OCI-LY7 (cell line): Measurements from ENCODE around the gene NKX6-2. TPM values are rescaled to one million over a fixed set of nuclear protein-coding genes. Genes with fewer than 3 reads are reported as not detected.

Experiments
- BruUV-seq: library from RNA; stranded (reverse); fragments of 400-500 nt; replicated peaks from 2 replicates; lab custom pipeline; 2021; lab: Mats Ljungman, UMichigan
- CTCF ChIA-PET: fragments of 300-600 bp; sonication (Branson Sonifier 250); formaldehyde crosslinking; loops from one replicate; lab custom pipeline; 2022; ENCODE audit warnings: antibody characterized with exemption; ENCODE audit not compliant: unreplicated experiment; lab: Charles Lee
- POLR2A ChIA-PET: fragments of 300-600 bp; sonication (Branson Sonifier 250); formaldehyde crosslinking; loops from one replicate; lab custom pipeline; 2022; ENCODE audit warnings: antibody characterized with exemption; lab: Charles Lee
- DNase-seq: peaks from one replicate; pipeline ENCODE4 v3.0.0-alpha.2; 2015; ENCODE audit warnings: low spot score
- H2AFZ ChIP-seq: fragments of 200-600 bp; sonication (generic), shearing (Covaris generic); 2 replicates; pipeline ENCODE4 v1.6.1; 2014; ENCODE audit warnings: mild to moderate bottlenecking, antibody characterized with exemption, low read length, moderate library complexity
- H3K27ac ChIP-seq: fragments of 200-600 bp; sonication (generic); 2 replicates; pipeline ENCODE4 v1.5.1; 2014; ENCODE audit warnings: mixed run types, low read depth, mild to moderate bottlenecking, moderate library complexity, low read length, inconsistent platforms; ENCODE audit not compliant: poor library complexity, severe bottlenecking
- H3K36me3 ChIP-seq: fragments of 200-600 bp; sonication (generic); 2 replicates; pipeline ENCODE4 v1.6.1; 2014; ENCODE audit warnings: mild to moderate bottlenecking, antibody characterized with exemption, low read length, moderate library complexity, mixed read lengths; ENCODE audit not compliant: insufficient read depth
- H3K4me1 ChIP-seq: fragments of 200-600 bp; sonication (generic); 2 replicates; pipeline ENCODE4 v1.5.1; 2014; ENCODE audit warnings: mild to moderate bottlenecking, low read length; ENCODE audit not compliant: insufficient read depth, poor library complexity, severe bottlenecking
- H3K4me2 ChIP-seq: fragments of 200-600 bp; sonication (generic); 2 replicates; pipeline ENCODE4 v1.6.1; 2014; ENCODE audit warnings: mild to moderate bottlenecking, low read length
- H3K4me3 ChIP-seq: fragments of 200-600 bp; sonication (generic); 2 replicates; pipeline ENCODE4 v1.5.1; 2014; ENCODE audit warnings: mild to moderate bottlenecking, low read depth, low read length; ENCODE audit not compliant: poor library complexity, severe bottlenecking
- H3K79me2 ChIP-seq: fragments of 200-600 bp; sonication (generic); 2 replicates; pipeline ENCODE4 v1.6.1; 2016; ENCODE audit warnings: low read depth, mild to moderate bottlenecking, low read length, moderate library complexity, mixed read lengths; ENCODE audit not compliant: insufficient read depth
- H3K9me2 ChIP-seq: fragments of 200-600 bp; sonication (generic); 2 replicates; pipeline ENCODE4 v1.6.1; 2016; ENCODE audit warnings: mild to moderate bottlenecking, low read length, mixed read lengths; ENCODE audit not compliant: insufficient read depth
- H3K9me3 ChIP-seq: fragments of 200-600 bp; sonication (generic); 2 replicates; pipeline ENCODE4 v1.6.1; 2014; ENCODE audit warnings: mild to moderate bottlenecking, mixed run types, low read length, mixed read lengths
- H4K20me1 ChIP-seq: fragments of 200-600 bp; sonication (generic); 2 replicates; pipeline ENCODE4 v1.6.1; 2014; ENCODE audit warnings: mild to moderate bottlenecking, antibody characterized with exemption, low read length, moderate library complexity, mixed read lengths; ENCODE audit not compliant: insufficient read depth
- EZH2phosphoT487 ChIP-seq: fragments of 200-600 bp; sonication (generic); IDR thresholded peaks from 2 replicates; pipeline ENCODE4 v1.6.1; 2018; ENCODE audit warnings: low read depth, borderline replicate concordance, mild to moderate bottlenecking, mixed run types, antibody characterized with exemption, low read length, moderate library complexity, mixed read lengths
- intact Hi-C: fragments of 100-400 bp; cut with micrococcal nuclease; formaldehyde crosslinking; loops from one replicate; pipeline ENCODE4 v1.10.0; 2022; ENCODE audit not compliant: unreplicated experiment
- total RNA-seq, 2 experiments: library from RNA; depleted of rRNA in 1 of 2; stranded (reverse); fragments of >200 nt in 1 of 2; shearing (Covaris generic) in 1 of 2; gene quantifications; 2 replicates each; pipeline ENCODE4 v1.2.3, GENCODE V29; 2014 to 2022
- TF ChIP-seq, protein P1 (sequence below): fragments of 200-600 bp; sonication (generic); conservative IDR thresholded peaks from 2 replicates; pipeline ENCODE4 v1.5.1; 2014; ENCODE audit warnings: mild to moderate bottlenecking, antibody characterized with exemption, low read length, moderate library complexity, mixed read lengths

The NKX6-2 gene
- total RNA-seq, 2 experiments from 2014 or later: not detected

DNA sequence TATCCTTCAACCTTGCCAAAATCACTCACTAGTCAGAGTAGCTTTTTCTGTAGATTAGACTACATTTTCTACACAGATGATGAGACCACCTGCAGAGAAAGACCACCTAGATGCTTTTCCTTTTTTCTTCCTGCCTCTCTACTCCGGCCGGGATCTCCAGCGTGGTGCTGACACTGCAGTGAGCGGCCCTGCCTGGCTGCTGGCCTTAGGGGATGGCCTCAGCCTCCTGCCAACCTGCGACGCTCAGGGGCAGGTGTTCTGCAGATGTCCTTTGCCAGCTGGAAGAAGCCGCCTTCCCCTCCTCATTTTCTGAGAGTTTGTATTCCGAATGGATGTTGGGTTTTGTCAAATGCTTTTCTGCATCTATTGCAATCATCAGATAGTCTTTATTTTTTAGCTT lies 43.5 kb upstream of the NKX6-2 start:
- TF ChIP-seq, protein P1, sequence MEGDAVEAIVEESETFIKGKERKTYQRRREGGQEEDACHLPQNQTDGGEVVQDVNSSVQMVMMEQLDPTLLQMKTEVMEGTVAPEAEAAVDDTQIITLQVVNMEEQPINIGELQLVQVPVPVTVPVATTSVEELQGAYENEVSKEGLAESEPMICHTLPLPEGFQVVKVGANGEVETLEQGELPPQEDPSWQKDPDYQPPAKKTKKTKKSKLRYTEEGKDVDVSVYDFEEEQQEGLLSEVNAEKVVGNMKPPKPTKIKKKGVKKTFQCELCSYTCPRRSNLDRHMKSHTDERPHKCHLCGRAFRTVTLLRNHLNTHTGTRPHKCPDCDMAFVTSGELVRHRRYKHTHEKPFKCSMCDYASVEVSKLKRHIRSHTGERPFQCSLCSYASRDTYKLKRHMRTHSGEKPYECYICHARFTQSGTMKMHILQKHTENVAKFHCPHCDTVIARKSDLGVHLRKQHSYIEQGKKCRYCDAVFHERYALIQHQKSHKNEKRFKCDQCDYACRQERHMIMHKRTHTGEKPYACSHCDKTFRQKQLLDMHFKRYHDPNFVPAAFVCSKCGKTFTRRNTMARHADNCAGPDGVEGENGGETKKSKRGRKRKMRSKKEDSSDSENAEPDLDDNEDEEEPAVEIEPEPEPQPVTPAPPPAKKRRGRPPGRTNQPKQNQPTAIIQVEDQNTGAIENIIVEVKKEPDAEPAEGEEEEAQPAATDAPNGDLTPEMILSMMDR: no peak
- no peak for TF ChIP-seq EZH2phosphoT487
- Histone ChIP-seq H3K79me2 (no peaks in the 10 kb centered on the region), H2AFZ (no peak overlapping the region), H3K4me2 (no peak overlapping the region), H3K9me3 (0 out of 2 replicates have a peak, but pooled peaks cover 11% of the 10 kb centered on the region), H3K36me3 (no peaks in the 10 kb centered on the region), H3K4me3 (no peak overlapping the region), H4K20me1 (no peaks in the 10 kb centered on the region), H3K4me1 (no peaks in the 10 kb centered on the region), H3K27ac (no peak overlapping the region), H3K9me2 (no peaks in the 10 kb centered on the region)
- POLR2A ChIA-PET: no interaction called here
- intact Hi-C loops: no loop called here
- no peak for DNase-seq
- no TSS peak for BruUV-seq
- CTCF ChIA-PET: no interaction called here

DNA sequence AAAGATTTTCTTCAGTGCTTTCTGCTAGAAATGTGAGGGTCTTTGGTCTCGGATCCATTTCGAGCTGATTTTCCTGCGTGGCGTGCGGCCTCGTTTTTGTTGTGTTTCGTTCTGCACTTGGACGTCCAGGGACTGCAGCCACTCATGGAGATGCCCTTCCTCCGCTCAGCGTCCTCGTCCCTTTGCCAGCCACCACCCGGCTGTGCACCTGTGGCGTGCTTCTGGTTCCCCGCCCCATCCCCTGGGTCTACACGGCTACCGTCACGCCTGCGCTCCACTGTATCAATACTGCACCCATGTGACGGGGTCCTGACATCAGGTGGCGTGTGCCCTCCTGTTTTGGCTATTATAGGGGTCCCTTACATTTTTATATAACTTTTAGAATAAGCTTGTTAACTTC lies 42.7 kb upstream of the NKX6-2 start:
- Histone ChIP-seq H2AFZ (no peak overlapping the region), H3K4me2 (no peak overlapping the region), H3K79me2 (no peaks in the 10 kb centered on the region), H3K4me3 (no peak overlapping the region), H3K9me3 (0 out of 2 replicates have a peak, but pooled peaks cover 11% of the 10 kb centered on the region), H3K9me2 (no peaks in the 10 kb centered on the region), H3K27ac (no peak overlapping the region), H3K4me1 (no peaks in the 10 kb centered on the region), H3K36me3 (no peaks in the 10 kb centered on the region), H4K20me1 (no peaks in the 10 kb centered on the region)
- intact Hi-C loops: no loop called here
- ChIA-PET CTCF (no interaction called here), POLR2A (no interaction called here)
- no TSS peak for BruUV-seq
- no peak for TF ChIP-seq EZH2phosphoT487
- TF ChIP-seq, protein P1: no peak
- DNase-seq: no peak

DNA sequence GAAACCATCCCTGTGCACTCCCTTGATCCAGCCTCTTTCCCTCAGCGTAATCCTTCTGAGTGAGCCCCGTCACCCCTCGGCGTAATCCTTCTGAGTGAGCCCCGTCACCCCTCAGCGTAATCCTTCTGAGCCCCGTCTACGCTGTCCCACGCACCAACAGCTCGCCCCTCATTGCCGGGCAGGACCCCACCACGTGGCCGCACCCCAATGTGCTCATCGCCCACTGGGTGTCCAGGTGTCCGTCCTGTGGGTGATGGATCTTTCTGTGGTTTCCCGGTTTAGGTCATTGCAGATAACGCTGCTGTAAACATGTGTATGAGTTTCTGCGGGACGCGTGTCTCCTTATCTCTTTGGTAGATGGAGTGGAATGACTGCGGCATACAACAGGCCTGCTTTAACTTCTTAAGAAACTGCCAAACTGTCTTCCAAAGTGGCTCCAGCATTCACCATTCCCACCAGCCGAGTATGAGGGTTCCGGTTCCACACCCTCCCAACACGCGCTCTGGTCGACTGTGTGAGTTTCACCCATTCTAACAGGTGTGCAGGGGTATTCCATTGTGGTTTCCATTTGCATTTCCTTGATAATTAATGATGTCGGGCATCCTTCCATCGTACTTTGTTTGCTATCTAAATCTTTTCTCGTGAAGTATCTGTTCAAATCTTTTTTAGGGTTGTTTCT lies 42.1 kb upstream of the NKX6-2 start:
- H3K4me2 ChIP-seq: no peak overlapping the region
- no peak for DNase-seq
- TF ChIP-seq EZH2phosphoT487: no peak
- TF ChIP-seq, protein P1: no peak
- no peak overlapping the region for H3K27ac ChIP-seq
- H2AFZ ChIP-seq: no peak overlapping the region
- no peaks in the 10 kb centered on the region for H3K4me1 ChIP-seq
- CTCF ChIA-PET: no interaction called here
- POLR2A ChIA-PET: no interaction called here
- no peaks in the 10 kb centered on the region for H3K9me2 ChIP-seq
- no peaks in the 10 kb centered on the region for H3K79me2 ChIP-seq
- H3K9me3 ChIP-seq: 0 out of 2 replicates have a peak, but pooled peaks cover 11% of the 10 kb centered on the region
- no peaks in the 10 kb centered on the region for H3K36me3 ChIP-seq
- no peak overlapping the region for H3K4me3 ChIP-seq
- intact Hi-C loops: no loop called here
- H4K20me1 ChIP-seq: no peaks in the 10 kb centered on the region
- no TSS peak for BruUV-seq
